GM19438 (cell line): ENCODE measurements around the gene KRT12.
"Not testable (repeated sequence)": the region's sequence is repeated elsewhere in the genome, so short reads cannot be mapped to it uniquely, and the experiment has no call there.

Experiments
- ATAC-seq: cut with Tn5 transposase; IDR thresholded peaks from one replicate; pipeline ENCODE4 v1.9.1; 2021; ENCODE audit warnings: low read depth; ENCODE audit not compliant: unreplicated experiment

Gene KRT12

GRCh38 chr17:40884708-40885512 is 17.9 kb upstream of the KRT12 start, which contains the start of gene KRT20:
TSS of gene KRT20 (minus strand) at chr17:40885242. CDS start at chr17:40885185, 57 bp downstream.
- ATAC-seq: no peak

- ATAC-seq: no peak
These were observed 16.8 kb upstream of the KRT12 start for GRCh38 chr17:40883626-40884334.

GRCh38 chr17:40883031-40883430 is 16.0 kb upstream of the KRT12 start:
- no peak for ATAC-seq

- no peak for ATAC-seq
These were observed 12.0 kb upstream of the KRT12 start for GRCh38 chr17:40879026-40879425.

GRCh38 chr17:40878044-40878443 is 11.0 kb upstream of the KRT12 start:
- no peak for ATAC-seq

GRCh38 chr17:40873801-40874200 is 6.8 kb upstream of the KRT12 start:
- no peak for ATAC-seq

- no peak for ATAC-seq
These were observed 6.2 kb upstream of the KRT12 start for GRCh38 chr17:40873255-40873654.

GRCh38 chr17:40872416-40872815 is 5.4 kb upstream of the KRT12 start:
- ATAC-seq: no peak

- ATAC-seq: no peak
These were observed 4.3 kb upstream of the KRT12 start for GRCh38 chr17:40871316-40871715.

GRCh38 chr17:40870136-40870535 is 3.1 kb upstream of the KRT12 start:
- ATAC-seq: no peak

- ATAC-seq: no peak
These were observed 2.2 kb downstream of the KRT12 start for GRCh38 chr17:40864661-40865390.

GRCh38 chr17:40862985-40863733 is 3.9 kb downstream of the KRT12 start:
- no peak for ATAC-seq

- ATAC-seq: no peak
These were observed 7.5 kb downstream of the KRT12 start for GRCh38 chr17:40859536-40859935.

GRCh38 chr17:40858667-40859066 is 8.4 kb downstream of the KRT12 start:
- not testable (repeated sequence) for ATAC-seq

GRCh38 chr17:40857535-40857934 is 9.5 kb downstream of the KRT12 start:
- no peak for ATAC-seq

GRCh38 chr17:40854175-40854814 is 12.7 kb downstream of the KRT12 start:
- ATAC-seq: no peak

- no peak for ATAC-seq
These were observed 14.7 kb downstream of the KRT12 start for GRCh38 chr17:40852364-40852763.

- no peak for ATAC-seq
These were observed 16.6 kb downstream of the KRT12 start for GRCh38 chr17:40850293-40850972.

GRCh38 chr17:40849723-40850122 is 17.3 kb downstream of the KRT12 start:
- no peak for ATAC-seq
